WTC11 (cell line): ENCODE results near the gene COL4A2.

ENCODE experiments used
- CTCF ChIP-seq: fragments of 200-600 bp; IDR thresholded peaks from 2 replicates; pipeline ENCODE4 v1.8.0; 2022; ENCODE audit warnings: antibody characterized with exemption
- NR1H2 ChIP-seq: sonication (generic); formaldehyde crosslinking; IDR thresholded peaks from 2 replicates; pipeline ENCODE4 v1.9.0; 2021; ENCODE audit warnings: mild to moderate bottlenecking, moderate library complexity, missing genetic modification reagents
- PRDM15 ChIP-seq: sonication (generic); formaldehyde crosslinking; IDR thresholded peaks from 2 replicates; pipeline ENCODE4 v1.8.0; 2022; ENCODE audit warnings: missing genetic modification reagents

- TF ChIP-seq PRDM15 (no peak), CTCF (no peak), NR1H2 (CRISPR knock-in tag) (no peak)
These were observed 196.2 kb downstream of the COL4A2 start for GRCh38 chr13:110503037-110503901.
